Uterus (tissue), 4 donors: ENCODE measurements around the gene PTPRG. TPM values are rescaled to one million over a fixed set of nuclear protein-coding genes. Genes with fewer than 3 reads are reported as not detected.
"Not testable (repeated sequence)": the region's sequence is repeated elsewhere in the genome, so short reads cannot be mapped to it uniquely, and the experiment has no call there.

Source experiments
- DNase-seq, 2 donors: peaks; one replicate each; pipeline ENCODE4 v3.0.0-alpha.2; 2019 to 2020
- H3K27ac ChIP-seq, 2 donors: fragments of 200-600 bp; sonication (generic); 1 replicate in 1 of 2; 2 replicates in 1 of 2; pipeline ENCODE4 v1.5.1; 2016 to 2018
- H3K27me3 ChIP-seq, 2 donors: fragments of 200-600 bp; sonication (generic); one replicate each; pipeline ENCODE4 v1.5.1; 2018 to 2019; ENCODE audit warnings: control low read depth in 1 of 2
- H3K36me3 ChIP-seq, 2 donors: fragments of 200-600 bp; sonication (generic); one replicate each; pipeline ENCODE4 v1.5.1; 2019; ENCODE audit warnings: control low read depth in 1 of 2
- H3K4me1 ChIP-seq, 2 donors: fragments of 200-600 bp; sonication (generic); one replicate each; pipeline ENCODE4 v1.5.1; 2018 to 2019; ENCODE audit warnings: control low read depth in 1 of 2
- H3K4me3 ChIP-seq, 2 donors: fragments of 200-600 bp; sonication (generic); 1 replicate in 1 of 2; 2 replicates in 1 of 2; pipeline ENCODE4 v1.5.1; 2018 to 2019; ENCODE audit warnings: mild to moderate bottlenecking in 1 of 2
- H3K9me3 ChIP-seq, 2 donors: fragments of 200-600 bp; sonication (generic); one replicate each; pipeline ENCODE4 v1.5.1; 2019; ENCODE audit warnings: control low read depth in 1 of 2
- POLR2A ChIP-seq, 2 donors: fragments of 450-650 bp; IDR thresholded peaks; one replicate each; pipeline ENCODE4 v1.6.1; 2016; ENCODE audit warnings: antibody characterized with exemption in 2 of 2, mild to moderate bottlenecking in 1 of 2, moderate library complexity in 1 of 2
- intact Hi-C: fragments of 100-400 bp; cut with DNase I; formaldehyde crosslinking; loops from one replicate; pipeline ENCODE4 v1.15.1; 2023; ENCODE audit warnings: low total_unique reads
- total RNA-seq, 4 donors: library from RNA; depleted of rRNA in 3 of 4; stranded (reverse); fragments of >200 nt in 3 of 4; gene quantifications; one replicate each; pipeline versions ENCODE4 v1.1.0 to v1.2.4, GENCODE V29; 2014 to 2023
- TF ChIP-seq, protein P1 (sequence below), 4 experiments: fragments of 200-600 bp in 2 of 4; fragments of 450-650 bp in 2 of 4; sonication (generic) in 2 of 4; IDR thresholded peaks; one replicate each; pipeline ENCODE4 v1.5.1; 2016 to 2019; ENCODE audit warnings: antibody characterized with exemption in 4 of 4, mild to moderate bottlenecking in 2 of 4, moderate library complexity in 1 of 4
- donor health status: DM: yes; HTN: yes; CAD: no.

PTPRG gene
- total RNA-seq, 4 donors from 2014 or later, result 43.5 to 136 (median 62.6) TPM

DNA sequence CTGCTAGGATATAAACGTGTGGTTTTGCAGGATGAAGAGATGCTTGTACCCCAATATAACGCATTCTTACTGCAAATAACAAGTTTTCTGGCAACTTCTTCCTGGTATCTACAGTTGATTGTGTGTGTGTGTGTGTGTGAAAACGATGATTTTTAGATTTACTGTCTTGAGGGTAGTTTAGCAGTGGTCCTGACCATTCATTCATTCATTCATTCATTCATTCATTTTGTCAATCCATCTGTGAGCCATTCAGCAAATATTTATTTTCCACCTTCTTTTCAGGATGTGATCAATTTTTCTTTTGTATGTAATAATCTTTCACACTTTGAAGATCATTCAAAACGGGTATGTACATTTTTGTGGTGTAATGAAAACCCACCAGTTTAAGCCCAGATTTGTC lies 250.7 kb downstream of the PTPRG start:
- Histone ChIP-seq H3K4me3 (no peak overlapping the region), H3K9me3 (no peaks in the 10 kb centered on the region), H3K27ac (no peak overlapping the region), H3K27me3 (no peaks in the 10 kb centered on the region), H3K36me3 (no peaks in the 10 kb centered on the region), H3K4me1 (peaks cover 0 to 16% of the 10 kb centered on the region in 2 donors)
- intact Hi-C loops, result no loop called here
- no peak for DNase-seq
- TF ChIP-seq POLR2A (IDR thresholded peaks at IDR 0.05), result no peak

DNA sequence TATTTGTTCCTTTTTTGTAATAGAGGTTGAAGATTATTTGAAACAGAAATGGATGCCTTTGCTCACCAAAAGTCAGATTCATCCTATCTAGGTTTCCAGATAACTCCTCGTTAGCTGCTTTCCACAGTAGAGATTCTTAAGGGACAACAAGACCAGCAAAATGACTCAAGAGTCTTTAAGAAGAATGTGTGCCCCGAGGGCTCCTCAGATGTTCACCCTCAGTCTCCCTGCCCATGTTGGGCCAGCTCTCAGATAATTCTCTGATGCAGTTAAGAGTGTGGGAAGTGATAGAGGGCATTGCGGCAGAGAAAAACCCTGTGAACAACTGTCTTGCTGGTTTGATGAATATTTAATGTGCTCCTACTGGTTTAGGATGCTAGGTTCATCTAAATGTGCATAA lies 251.1 kb downstream of the PTPRG start:
- Histone ChIP-seq H3K4me1 (peaks cover 0 to 16% of the 10 kb centered on the region in 2 donors), H3K4me3 (no peak overlapping the region), H3K27ac (no peak overlapping the region), H3K27me3 (no peaks in the 10 kb centered on the region), H3K36me3 (no peaks in the 10 kb centered on the region), H3K9me3 (no peaks in the 10 kb centered on the region)
- DNase-seq, result no peak
- TF ChIP-seq, protein P1, sequence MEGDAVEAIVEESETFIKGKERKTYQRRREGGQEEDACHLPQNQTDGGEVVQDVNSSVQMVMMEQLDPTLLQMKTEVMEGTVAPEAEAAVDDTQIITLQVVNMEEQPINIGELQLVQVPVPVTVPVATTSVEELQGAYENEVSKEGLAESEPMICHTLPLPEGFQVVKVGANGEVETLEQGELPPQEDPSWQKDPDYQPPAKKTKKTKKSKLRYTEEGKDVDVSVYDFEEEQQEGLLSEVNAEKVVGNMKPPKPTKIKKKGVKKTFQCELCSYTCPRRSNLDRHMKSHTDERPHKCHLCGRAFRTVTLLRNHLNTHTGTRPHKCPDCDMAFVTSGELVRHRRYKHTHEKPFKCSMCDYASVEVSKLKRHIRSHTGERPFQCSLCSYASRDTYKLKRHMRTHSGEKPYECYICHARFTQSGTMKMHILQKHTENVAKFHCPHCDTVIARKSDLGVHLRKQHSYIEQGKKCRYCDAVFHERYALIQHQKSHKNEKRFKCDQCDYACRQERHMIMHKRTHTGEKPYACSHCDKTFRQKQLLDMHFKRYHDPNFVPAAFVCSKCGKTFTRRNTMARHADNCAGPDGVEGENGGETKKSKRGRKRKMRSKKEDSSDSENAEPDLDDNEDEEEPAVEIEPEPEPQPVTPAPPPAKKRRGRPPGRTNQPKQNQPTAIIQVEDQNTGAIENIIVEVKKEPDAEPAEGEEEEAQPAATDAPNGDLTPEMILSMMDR (IDR thresholded peaks at IDR 0.05), result no peak
- TF ChIP-seq POLR2A (IDR thresholded peaks at IDR 0.05), result no peak
- intact Hi-C loops, result no loop called here

DNA sequence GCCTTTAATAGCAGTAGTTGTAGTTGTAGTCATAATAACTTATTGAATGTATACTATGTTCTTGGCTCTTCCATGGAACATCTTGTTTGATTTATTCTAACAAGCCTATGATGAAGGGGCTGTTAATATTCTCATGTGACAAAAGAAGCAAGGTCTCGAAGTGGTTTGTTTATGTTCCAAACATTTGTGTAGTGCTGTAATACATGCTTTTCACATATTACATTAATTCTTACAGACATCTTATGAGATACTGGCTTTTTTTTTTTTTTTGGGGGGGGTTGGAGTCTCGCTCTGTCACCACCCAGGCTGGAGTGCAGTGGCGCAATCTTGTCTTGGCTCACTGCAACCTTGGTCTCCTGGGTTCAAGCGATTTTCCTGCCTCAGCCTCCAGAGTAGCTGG lies 252.3 kb downstream of the PTPRG start:
- H3K4me3 ChIP-seq, result no peak overlapping the region
- H3K4me1 ChIP-seq, result peaks cover 0 to 15% of the 10 kb centered on the region in 2 donors
- intact Hi-C loops, result no loop called here
- no peaks in the 10 kb centered on the region for H3K36me3 ChIP-seq
- no peak for DNase-seq
- H3K27me3 ChIP-seq, result no peaks in the 10 kb centered on the region
- TF ChIP-seq, protein P1 (IDR thresholded peaks at IDR 0.05), result no peak
- no peak for TF ChIP-seq POLR2A (IDR thresholded peaks at IDR 0.05)
- no peak overlapping the region for H3K27ac ChIP-seq
- no peaks in the 10 kb centered on the region for H3K9me3 ChIP-seq

DNA sequence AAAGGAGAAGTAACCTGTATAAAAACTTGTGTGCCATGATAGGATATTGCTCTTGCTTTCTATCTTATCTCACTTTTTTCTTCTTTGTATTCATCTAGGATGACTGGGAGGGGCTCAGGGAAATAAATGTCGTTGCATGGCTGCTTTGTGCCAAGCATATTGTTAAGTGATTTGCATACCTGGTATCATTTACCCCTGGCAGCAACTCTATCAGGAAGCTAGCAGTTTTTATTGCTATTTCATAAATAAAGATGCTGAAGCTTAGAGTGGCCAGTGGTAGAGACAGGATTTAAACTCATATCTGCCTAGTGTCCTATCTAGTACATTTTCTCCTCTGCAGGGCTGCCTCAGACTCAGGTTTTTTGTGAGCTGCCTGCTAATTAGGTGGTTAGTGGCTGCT lies 253.3 kb downstream of the PTPRG start:
- Histone ChIP-seq H3K9me3 (no peaks in the 10 kb centered on the region), H3K4me3 (no peak overlapping the region), H3K36me3 (no peaks in the 10 kb centered on the region), H3K4me1 (peaks cover 0 to 5% of the 10 kb centered on the region in 2 donors), H3K27ac (no peak overlapping the region), H3K27me3 (no peaks in the 10 kb centered on the region)
- intact Hi-C loops, result no loop called here
- TF ChIP-seq, protein P1 (IDR thresholded peaks at IDR 0.05), result no peak
- TF ChIP-seq POLR2A (IDR thresholded peaks at IDR 0.05), result no peak
- no peak for DNase-seq

DNA sequence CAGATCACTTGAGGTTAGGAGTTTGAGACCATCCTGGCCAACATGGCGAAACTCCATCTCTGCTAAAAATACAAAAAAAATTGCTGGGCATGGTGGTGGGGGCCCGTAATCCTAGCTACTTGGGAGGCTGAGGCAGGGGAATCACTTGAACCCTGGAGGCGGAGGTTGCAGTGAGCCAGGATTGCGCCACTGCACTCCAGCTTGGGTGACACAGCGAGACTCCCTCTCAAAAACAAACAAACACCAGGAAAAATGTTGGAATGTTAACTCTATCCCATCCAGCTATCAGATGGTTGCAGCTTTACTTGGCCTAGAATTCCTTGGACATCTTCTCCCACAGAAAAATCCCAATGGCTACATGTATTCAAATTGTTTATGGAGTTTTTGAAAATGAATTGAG lies 254.9 kb downstream of the PTPRG start:
- H3K4me3 ChIP-seq, H3K36me3 ChIP-seq, intact Hi-C loops, H3K4me1 ChIP-seq, H3K27me3 ChIP-seq, DNase-seq, H3K27ac ChIP-seq, H3K9me3 ChIP-seq: not testable (repeated sequence)

DNA sequence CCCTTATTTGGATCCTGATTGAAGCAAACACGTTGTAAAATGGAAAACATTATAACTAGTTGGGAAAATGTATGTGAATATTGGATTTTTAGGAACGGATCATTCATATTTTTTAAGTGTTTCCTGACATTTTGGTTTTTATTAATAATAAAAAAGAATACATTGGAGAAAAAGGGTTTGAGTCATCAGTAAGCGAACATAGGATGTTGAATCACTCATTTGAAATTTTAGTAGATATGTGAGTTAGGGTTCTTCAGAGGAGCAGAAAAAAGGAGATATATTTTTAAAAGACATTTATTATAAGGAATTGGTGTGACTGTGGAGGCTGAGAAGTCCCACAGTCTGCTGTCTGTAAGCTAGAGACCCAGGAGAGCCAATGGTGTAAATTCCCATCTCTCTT lies 258.5 kb downstream of the PTPRG start:
- H3K4me3 ChIP-seq, result no peak overlapping the region
- H3K27ac ChIP-seq, result no peak overlapping the region
- no peaks in the 10 kb centered on the region for H3K27me3 ChIP-seq
- H3K36me3 ChIP-seq, result no peaks in the 10 kb centered on the region
- no peaks in the 10 kb centered on the region for H3K4me1 ChIP-seq
- intact Hi-C loops, result no loop called here
- H3K9me3 ChIP-seq, result no peaks in the 10 kb centered on the region
- TF ChIP-seq, protein P1 (IDR thresholded peaks at IDR 0.05), result no peak
- no peak for TF ChIP-seq POLR2A (IDR thresholded peaks at IDR 0.05)
- DNase-seq, result no peak
